ENCODE data around the gene URM1. TPM values are rescaled to one million over a fixed set of nuclear protein-coding genes. Genes with fewer than 3 reads are reported as not detected.

URM1 gene
- total and polyA plus RNA-seq, 7 donors, result 16.3 to 73.3 (median 25.1) TPM

- H3K4me3 ChIP-seq, result no peak overlapping the region
- TF ChIP-seq POLR2A (IDR thresholded peaks at IDR 0.05), result no peak
- TF ChIP-seq POLR2AphosphoS5 (IDR thresholded peaks at IDR 0.05), result no peak
- TF ChIP-seq EP300 (IDR thresholded peaks at IDR 0.05), result no peak
- TF ChIP-seq CTCF (IDR thresholded peaks at IDR 0.05), result no peak
- no peak overlapping the region for H3K27ac ChIP-seq
- intact Hi-C loops (cut with DNase I), result no loop called here
- H3K36me3 ChIP-seq, result no peaks in the 10 kb centered on the region
- H3K27me3 ChIP-seq, result peaks cover 0 to 34% (median 4%) of the 10 kb centered on the region in 3 donors
- peaks cover 0 to 18% (median 16%) of the 10 kb centered on the region in 4 donors for H3K4me1 ChIP-seq
- no peaks in the 10 kb centered on the region for H3K9me3 ChIP-seq
- DNase-seq, result no peak
- 27 to 54% methylated on average over 6 of the region's 6 CpGs for WGBS, 2 donors
Observed at GRCh38 chr9:128416014-128416413, 44.8 kb downstream of the URM1 start.

DNA sequence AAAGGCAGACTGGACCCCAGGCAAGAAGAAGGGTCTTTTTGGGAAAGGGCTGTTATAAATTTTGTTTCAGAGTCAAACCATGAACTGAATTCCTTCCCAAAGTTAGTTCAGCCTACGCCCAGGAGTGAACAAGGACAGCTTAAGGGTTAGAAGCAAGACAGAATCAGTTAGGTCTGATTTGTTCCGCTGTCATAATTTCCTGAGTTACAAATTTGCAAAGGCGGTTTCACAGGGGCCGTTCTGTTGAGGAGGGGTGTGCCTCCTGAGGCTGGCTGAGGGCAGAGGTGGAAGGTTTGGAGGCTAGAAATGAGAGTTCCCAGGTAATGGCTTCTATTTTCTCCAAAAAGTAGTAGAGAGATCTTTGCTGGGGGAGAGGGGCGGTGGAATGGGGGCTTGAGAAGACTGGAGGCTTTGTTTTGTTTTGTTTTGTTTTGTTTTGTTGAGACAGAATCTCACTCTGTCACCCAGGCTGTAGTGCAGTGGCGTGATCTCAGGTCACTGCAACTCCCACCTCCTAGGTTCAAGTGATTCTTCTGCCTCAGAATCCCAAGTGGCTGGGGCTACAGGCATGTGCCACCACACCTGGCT, 45.4 kb downstream of the URM1 start:
- Histone ChIP-seq H3K36me3 (no peaks in the 10 kb centered on the region), H3K4me1 (peaks cover 0 to 23% (median 21%) of the 10 kb centered on the region in 4 donors), H3K9me3 (no peaks in the 10 kb centered on the region), H3K27me3 (peaks cover 0 to 34% (median 4%) of the 10 kb centered on the region in 3 donors), H3K27ac (no peak overlapping the region), H3K4me3 (no peak overlapping the region)
- intact Hi-C loops (cut with DNase I), result no loop called here
- TF ChIP-seq EP300 (IDR thresholded peaks at IDR 0.05) (no peak), POLR2AphosphoS5 (IDR thresholded peaks at IDR 0.05) (no peak)
- 47 to 54% methylated on average over 6 of the region's 6 CpGs for WGBS, 2 donors
- no peak for DNase-seq

DNA sequence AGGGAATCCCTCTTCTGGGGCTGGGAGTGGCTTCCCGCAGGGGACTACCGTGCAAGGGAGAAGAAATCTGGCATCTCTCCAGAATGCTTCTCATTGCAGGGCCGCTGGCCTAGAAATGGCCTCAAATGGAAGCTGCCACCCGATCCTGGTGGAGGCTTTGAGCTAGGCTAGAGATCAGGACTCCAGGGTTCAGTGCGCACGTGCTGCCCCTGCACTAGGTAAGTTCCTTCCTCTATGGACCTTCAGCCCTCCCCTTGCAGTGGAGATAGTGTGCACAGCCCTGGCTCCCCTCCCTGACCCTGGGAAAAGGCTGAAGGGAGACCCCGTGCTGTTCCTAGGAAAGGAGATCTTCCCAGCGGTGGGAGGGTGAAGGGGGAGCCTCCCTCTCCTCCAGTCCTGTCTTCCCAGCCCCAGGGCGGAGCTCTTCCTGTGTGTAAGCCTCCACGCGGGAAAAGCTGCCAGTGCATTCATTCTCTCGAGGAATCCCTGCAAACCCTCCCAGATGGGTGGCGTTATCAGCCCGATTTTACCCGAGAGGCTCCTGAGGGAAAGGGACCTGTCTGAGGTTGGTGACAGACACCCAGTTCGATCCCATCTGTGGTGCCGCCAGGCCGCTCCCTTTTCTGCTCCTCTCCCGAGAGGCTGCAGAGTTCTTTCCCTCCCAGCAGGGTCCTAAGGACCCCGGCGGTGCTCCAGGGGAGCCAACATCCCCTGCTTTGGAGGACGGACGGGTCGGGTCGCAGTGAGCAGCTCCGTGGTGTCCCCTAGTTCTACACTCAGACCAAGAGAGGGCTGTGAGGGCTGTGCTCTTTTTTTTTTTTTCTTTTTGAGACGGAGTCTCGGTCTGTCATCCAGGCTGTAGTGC, 48.1 kb downstream of the URM1 start:
- TF ChIP-seq POLR2AphosphoS5 (IDR thresholded peaks at IDR 0.05) (no peak), POLR2A (IDR thresholded peaks at IDR 0.05) (no peak), CTCF (IDR thresholded peaks at IDR 0.05) (no peak), EP300 (IDR thresholded peaks at IDR 0.05) (no peak)
- 5 to 11% methylated on average over 28 of the region's 28 CpGs for WGBS, 2 donors
- Histone ChIP-seq H3K4me1 (peaks cover 0 to 27% (median 24%) of the 10 kb centered on the region in 4 donors), H3K27ac (peak overlapping the region; percentile 75 to 92 (median 86)), H3K9me3 (no peaks in the 10 kb centered on the region), H3K36me3 (peaks cover 0 to 5% (median 1%) of the 10 kb centered on the region in 4 donors), H3K4me3 (peak overlapping the region; percentile 74 to 100 (median 94)), H3K27me3 (peaks cover 0 to 16% (median 0%) of the 10 kb centered on the region in 3 donors)
- intact Hi-C loops (cut with DNase I), result no loop called here
- DNase-seq, result no peak

DNA sequence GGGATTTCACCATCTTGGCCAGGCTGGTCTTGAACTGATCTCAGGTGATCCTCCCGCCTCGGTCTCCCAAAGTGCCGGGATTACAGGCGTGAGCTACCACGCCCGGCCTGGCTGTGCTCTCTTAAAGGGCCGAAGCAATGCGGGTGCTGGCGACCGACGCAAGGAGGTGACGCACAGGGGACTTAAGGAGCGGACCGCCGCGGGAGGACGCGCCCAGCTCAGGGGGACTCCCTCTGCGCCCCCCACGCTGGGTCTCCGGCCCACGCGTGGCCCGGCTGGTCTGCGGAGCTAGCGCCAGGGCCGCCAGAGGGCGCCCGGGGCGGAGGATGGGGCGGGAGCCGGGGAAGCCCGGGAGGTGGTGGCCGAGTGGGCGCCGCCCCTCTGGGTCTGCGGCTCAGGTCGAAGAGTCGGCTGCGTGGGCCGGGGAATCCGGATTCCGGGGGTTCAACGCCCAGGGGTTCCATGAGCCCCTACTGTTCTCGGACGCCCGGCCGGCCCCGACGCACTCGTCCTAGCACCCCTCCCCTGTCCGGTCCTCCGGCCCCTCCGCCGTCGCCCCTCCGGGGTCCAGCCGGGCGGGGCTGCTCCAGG, 49.0 kb downstream of the URM1 start:
- Histone ChIP-seq H3K27ac (peak overlapping the region; percentile 75 to 92 (median 86)), H3K9me3 (no peaks in the 10 kb centered on the region), H3K4me1 (peaks cover 0 to 27% (median 24%) of the 10 kb centered on the region in 4 donors), H3K27me3 (peaks cover 0 to 12% (median 0%) of the 10 kb centered on the region in 3 donors), H3K36me3 (peaks cover 0 to 9% (median 2%) of the 10 kb centered on the region in 4 donors), H3K4me3 (peak overlapping the region; percentile 74 to 100 (median 94))
- WGBS, 2 donors, result 0 to 1% methylated on average over 59 of the region's 59 CpGs
- TF ChIP-seq POLR2AphosphoS5 (IDR thresholded peaks at IDR 0.05), result no peak
- no peak for TF ChIP-seq EP300 (IDR thresholded peaks at IDR 0.05)
- TF ChIP-seq POLR2A (IDR thresholded peaks at IDR 0.05), result no peak
- TF ChIP-seq CTCF (IDR thresholded peaks at IDR 0.05), result peak; percentile 46 to 80 (median 70)
- DNase-seq, result peak; percentile 87
- intact Hi-C loops (cut with DNase I), result loop anchor here (1.0 kb wide), 1 partner anchor 58 kb away; no protein-coding TSS in a partner anchor

All from sigmoid colon (tissue), 7 donors.